GM18519 (cell line): ENCODE results near the gene RNF213.

Source experiments
- ATAC-seq: cut with Tn5 transposase; IDR thresholded peaks from one replicate; pipeline ENCODE4 v1.9.1; 2021; ENCODE audit warnings: mild to moderate bottlenecking, moderate library complexity; ENCODE audit not compliant: unreplicated experiment, low FRiP score

Gene RNF213

GRCh38 chr17:80362428-80363119 is 101.9 kb downstream of the RNF213 start:
- ATAC-seq, result no peak

- ATAC-seq, result no peak
These were observed 102.5 kb downstream of the RNF213 start for GRCh38 chr17:80363120-80363515.

- no peak for ATAC-seq
These were observed 103.0 kb downstream of the RNF213 start for GRCh38 chr17:80363518-80364090.

- ATAC-seq, result no peak
These were observed 103.5 kb downstream of the RNF213 start for GRCh38 chr17:80364091-80364691.

GRCh38 chr17:80365001-80365965 is 104.6 kb downstream of the RNF213 start:
- no peak for ATAC-seq

- ATAC-seq, result no peak
These were observed 105.3 kb downstream of the RNF213 start for GRCh38 chr17:80365983-80366382.

GRCh38 chr17:80367503-80367902 is 106.9 kb downstream of the RNF213 start:
- no peak for ATAC-seq

GRCh38 chr17:80371196-80371595 is 110.5 kb downstream of the RNF213 start:
- ATAC-seq, result no peak

- no peak for ATAC-seq
These were observed 111.8 kb downstream of the RNF213 start for GRCh38 chr17:80372456-80372855.

GRCh38 chr17:80372922-80373570 is 112.4 kb downstream of the RNF213 start:
- ATAC-seq, result no peak

- no peak for ATAC-seq
These were observed 113.5 kb downstream of the RNF213 start for GRCh38 chr17:80374039-80374731.

- no peak for ATAC-seq
These were observed 114.3 kb downstream of the RNF213 start for GRCh38 chr17:80374732-80375585.

GRCh38 chr17:80376531-80376930 is 115.9 kb downstream of the RNF213 start:
- no peak for ATAC-seq

- no peak for ATAC-seq
These were observed 117.1 kb downstream of the RNF213 start for GRCh38 chr17:80377798-80378197.

- ATAC-seq, result no peak
These were observed 118.7 kb downstream of the RNF213 start for GRCh38 chr17:80379348-80379747.

- ATAC-seq, result no peak
These were observed 119.4 kb downstream of the RNF213 start for GRCh38 chr17:80380068-80380467.

GRCh38 chr17:80380555-80381002 is 119.9 kb downstream of the RNF213 start:
- no peak for ATAC-seq

GRCh38 chr17:80381416-80381923 is 120.8 kb downstream of the RNF213 start:
- no peak for ATAC-seq

- ATAC-seq, result no peak
These were observed 121.8 kb downstream of the RNF213 start for GRCh38 chr17:80382446-80382845.
